AML-193 (cell line): Measurements from ENCODE around the gene KCNH1.

Source experiments
- DNase-seq, 2 experiments: peaks; one replicate each; lab custom pipeline; 2025; lab: John Stamatoyannopoulos, UW

KCNH1 gene

GRCh38 chr1:210857705-210858104 lies 276.2 kb downstream of the KCNH1 start:
- no peak for DNase-seq

GRCh38 chr1:210857146-210857663 lies 276.7 kb downstream of the KCNH1 start:
- no peak for DNase-seq

GRCh38 chr1:210855440-210855839 lies 278.5 kb downstream of the KCNH1 start:
- DNase-seq = no peak

GRCh38 chr1:210853276-210853675 lies 280.7 kb downstream of the KCNH1 start:
- DNase-seq = no peak

GRCh38 chr1:210850556-210850955 lies 283.4 kb downstream of the KCNH1 start:
- DNase-seq = no peak

- DNase-seq = no peak
These were observed 285.5 kb downstream of the KCNH1 start for GRCh38 chr1:210848474-210848873.

GRCh38 chr1:210841926-210842625 lies 291.9 kb downstream of the KCNH1 start:
- DNase-seq = no peak

- DNase-seq = no peak
These were observed 303.6 kb downstream of the KCNH1 start for GRCh38 chr1:210830034-210831028.

GRCh38 chr1:210828996-210829596 lies 304.9 kb downstream of the KCNH1 start:
- DNase-seq = no peak

GRCh38 chr1:210827481-210827880 lies 306.5 kb downstream of the KCNH1 start:
- DNase-seq = no peak

- no peak for DNase-seq
These were observed 307.3 kb downstream of the KCNH1 start for GRCh38 chr1:210826686-210827085.

GRCh38 chr1:210822932-210823331 lies 311.0 kb downstream of the KCNH1 start:
- DNase-seq = no peak

GRCh38 chr1:210822241-210822640 lies 311.7 kb downstream of the KCNH1 start:
- DNase-seq = no peak

- DNase-seq = no peak
These were observed 312.3 kb downstream of the KCNH1 start for GRCh38 chr1:210821615-210822014.

GRCh38 chr1:210819266-210819665 lies 314.7 kb downstream of the KCNH1 start:
- DNase-seq = no peak

GRCh38 chr1:210817385-210818275 lies 316.3 kb downstream of the KCNH1 start:
- DNase-seq = no peak

- DNase-seq = no peak
These were observed 318.1 kb downstream of the KCNH1 start for GRCh38 chr1:210815641-210816550.

GRCh38 chr1:210814382-210815123 lies 319.4 kb downstream of the KCNH1 start:
- no peak for DNase-seq

- DNase-seq = no peak
These were observed 332.4 kb downstream of the KCNH1 start for GRCh38 chr1:210801501-210801900.

- no peak for DNase-seq
These were observed 333.2 kb downstream of the KCNH1 start for GRCh38 chr1:210800756-210801155.
